Endothelial cell of hepatic sinusoid (primary cell): ENCODE measurements around the gene GGPS1.

Source experiments
- in situ Hi-C: cut with HindIII; loops from 2 replicates; pipeline ENCODE4 v1.10.0; 2017; ENCODE audit warnings: low sequenced_read_pairs

GGPS1 gene

GRCh38 chr1:235304549-235305451, 23.6 kb upstream of the GGPS1 start:
- in situ Hi-C loops = loop anchor here (5.0 kb wide), 1 partner anchor 77 kb away; no protein-coding TSS in a partner anchor

GRCh38 chr1:235307158-235308124, 20.9 kb upstream of the GGPS1 start:
- in situ Hi-C loops = loop anchor here (5.0 kb wide), 1 partner anchor 80 kb away; no protein-coding TSS in a partner anchor

- in situ Hi-C loops = loop anchor here (5.0 kb wide), 1 partner anchor 82 kb away; no protein-coding TSS in a partner anchor
Observed at GRCh38 chr1:235309206-235309605, 19.2 kb upstream of the GGPS1 start.

GRCh38 chr1:235313262-235313661, 15.1 kb upstream of the GGPS1 start:
- in situ Hi-C loops = loop anchor here (5.0 kb wide), 1 partner anchor 51 kb away; no protein-coding TSS in a partner anchor

GRCh38 chr1:235313931-235314678, 14.3 kb upstream of the GGPS1 start:
- in situ Hi-C loops = loop anchor here (5.0 kb wide), 1 partner anchor 52 kb away; no protein-coding TSS in a partner anchor

GRCh38 chr1:235315173-235315572, 13.2 kb upstream of the GGPS1 start:
- in situ Hi-C loops = no loop called here

GRCh38 chr1:235315735-235316134, 12.6 kb upstream of the GGPS1 start:
- in situ Hi-C loops = no loop called here

- in situ Hi-C loops = no loop called here
Observed at GRCh38 chr1:235317168-235317567, 11.2 kb upstream of the GGPS1 start.

GRCh38 chr1:235319255-235319654, 9.1 kb upstream of the GGPS1 start:
- in situ Hi-C loops = no loop called here

GRCh38 chr1:235320521-235321179, 7.7 kb upstream of the GGPS1 start:
- in situ Hi-C loops = no loop called here

- in situ Hi-C loops = no loop called here
Observed at GRCh38 chr1:235324296-235324695, 4.1 kb upstream of the GGPS1 start.

GRCh38 chr1:235325139-235325538, 3.2 kb upstream of the GGPS1 start:
- in situ Hi-C loops = no loop called here

GRCh38 chr1:235325854-235326253, 2.5 kb upstream of the GGPS1 start:
- in situ Hi-C loops = no loop called here

- in situ Hi-C loops = no loop called here
Observed at GRCh38 chr1:235326719-235327558, 1.4 kb upstream of the GGPS1 start.

- in situ Hi-C loops = no loop called here
Observed at GRCh38 chr1:235327559-235328270, 655 bp upstream of the GGPS1 start, which contains the start of gene ARID4B. TSS of gene ARID4B (minus strand) at chr1:235328179. CDS start at chr1:235326919, 1,260 bp downstream.

GRCh38 chr1:235329139-235329902, 951 bp downstream of the GGPS1 start:
- in situ Hi-C loops = no loop called here

GRCh38 chr1:235330918-235331285, 2.5 kb downstream of the GGPS1 start:
- in situ Hi-C loops = no loop called here

- in situ Hi-C loops = no loop called here
Observed at GRCh38 chr1:235331401-235331800, 3.0 kb downstream of the GGPS1 start.
